OCI-LY7 (cell line): ENCODE results near the gene PBX1. TPM values are rescaled to one million over a fixed set of nuclear protein-coding genes. Genes with fewer than 3 reads are reported as not detected.

Experiments used
- BruUV-seq: library from RNA; stranded (reverse); fragments of 400-500 nt; replicated peaks from 2 replicates; lab custom pipeline; 2021; lab: Mats Ljungman, UMichigan
- CTCF ChIA-PET: fragments of 300-600 bp; sonication (Branson Sonifier 250); formaldehyde crosslinking; loops from one replicate; lab custom pipeline; 2022; ENCODE audit warnings: antibody characterized with exemption; ENCODE audit not compliant: unreplicated experiment; lab: Charles Lee
- POLR2A ChIA-PET: fragments of 300-600 bp; sonication (Branson Sonifier 250); formaldehyde crosslinking; loops from one replicate; lab custom pipeline; 2022; ENCODE audit warnings: antibody characterized with exemption; lab: Charles Lee
- DNase-seq: peaks from one replicate; pipeline ENCODE4 v3.0.0-alpha.2; 2015; ENCODE audit warnings: low spot score
- H2AFZ ChIP-seq: fragments of 200-600 bp; sonication (generic), shearing (Covaris generic); 2 replicates; pipeline ENCODE4 v1.6.1; 2014; ENCODE audit warnings: mild to moderate bottlenecking, antibody characterized with exemption, low read length, moderate library complexity
- H3K27ac ChIP-seq: fragments of 200-600 bp; sonication (generic); 2 replicates; pipeline ENCODE4 v1.5.1; 2014; ENCODE audit warnings: mixed run types, low read depth, mild to moderate bottlenecking, moderate library complexity, low read length, inconsistent platforms; ENCODE audit not compliant: poor library complexity, severe bottlenecking
- H3K36me3 ChIP-seq: fragments of 200-600 bp; sonication (generic); 2 replicates; pipeline ENCODE4 v1.6.1; 2014; ENCODE audit warnings: mild to moderate bottlenecking, antibody characterized with exemption, low read length, moderate library complexity, mixed read lengths; ENCODE audit not compliant: insufficient read depth
- H3K4me1 ChIP-seq: fragments of 200-600 bp; sonication (generic); 2 replicates; pipeline ENCODE4 v1.5.1; 2014; ENCODE audit warnings: mild to moderate bottlenecking, low read length; ENCODE audit not compliant: insufficient read depth, poor library complexity, severe bottlenecking
- H3K4me2 ChIP-seq: fragments of 200-600 bp; sonication (generic); 2 replicates; pipeline ENCODE4 v1.6.1; 2014; ENCODE audit warnings: mild to moderate bottlenecking, low read length
- H3K4me3 ChIP-seq: fragments of 200-600 bp; sonication (generic); 2 replicates; pipeline ENCODE4 v1.5.1; 2014; ENCODE audit warnings: mild to moderate bottlenecking, low read depth, low read length; ENCODE audit not compliant: poor library complexity, severe bottlenecking
- H3K79me2 ChIP-seq: fragments of 200-600 bp; sonication (generic); 2 replicates; pipeline ENCODE4 v1.6.1; 2016; ENCODE audit warnings: low read depth, mild to moderate bottlenecking, low read length, moderate library complexity, mixed read lengths; ENCODE audit not compliant: insufficient read depth
- H3K9me2 ChIP-seq: fragments of 200-600 bp; sonication (generic); 2 replicates; pipeline ENCODE4 v1.6.1; 2016; ENCODE audit warnings: mild to moderate bottlenecking, low read length, mixed read lengths; ENCODE audit not compliant: insufficient read depth
- H3K9me3 ChIP-seq: fragments of 200-600 bp; sonication (generic); 2 replicates; pipeline ENCODE4 v1.6.1; 2014; ENCODE audit warnings: mild to moderate bottlenecking, mixed run types, low read length, mixed read lengths
- H4K20me1 ChIP-seq: fragments of 200-600 bp; sonication (generic); 2 replicates; pipeline ENCODE4 v1.6.1; 2014; ENCODE audit warnings: mild to moderate bottlenecking, antibody characterized with exemption, low read length, moderate library complexity, mixed read lengths; ENCODE audit not compliant: insufficient read depth
- EZH2phosphoT487 ChIP-seq: fragments of 200-600 bp; sonication (generic); IDR thresholded peaks from 2 replicates; pipeline ENCODE4 v1.6.1; 2018; ENCODE audit warnings: low read depth, borderline replicate concordance, mild to moderate bottlenecking, mixed run types, antibody characterized with exemption, low read length, moderate library complexity, mixed read lengths
- intact Hi-C: fragments of 100-400 bp; cut with micrococcal nuclease; formaldehyde crosslinking; loops from one replicate; pipeline ENCODE4 v1.10.0; 2022; ENCODE audit not compliant: unreplicated experiment
- total RNA-seq, 2 experiments: library from RNA; depleted of rRNA in 1 of 2; stranded (reverse); fragments of >200 nt in 1 of 2; shearing (Covaris generic) in 1 of 2; gene quantifications; 2 replicates each; pipeline ENCODE4 v1.2.3, GENCODE V29; 2014 to 2022
- TF ChIP-seq, protein P1 (sequence below): fragments of 200-600 bp; sonication (generic); conservative IDR thresholded peaks from 2 replicates; pipeline ENCODE4 v1.5.1; 2014; ENCODE audit warnings: mild to moderate bottlenecking, antibody characterized with exemption, low read length, moderate library complexity, mixed read lengths

PBX1 gene
- total RNA-seq, 2 experiments from 2014 or later: not detected

- no TSS peak for BruUV-seq
- Histone ChIP-seq H3K4me1 (no peaks in the 10 kb centered on the region), H3K36me3 (no peaks in the 10 kb centered on the region), H3K27ac (no peak overlapping the region), H3K9me2 (no peaks in the 10 kb centered on the region), H3K9me3 (no peaks in the 10 kb centered on the region), H3K4me3 (no peak overlapping the region), H3K79me2 (no peaks in the 10 kb centered on the region), H2AFZ (no peak overlapping the region), H3K4me2 (no peak overlapping the region), H4K20me1 (no peaks in the 10 kb centered on the region)
- CTCF ChIA-PET: no interaction called here
- TF ChIP-seq, protein P1, sequence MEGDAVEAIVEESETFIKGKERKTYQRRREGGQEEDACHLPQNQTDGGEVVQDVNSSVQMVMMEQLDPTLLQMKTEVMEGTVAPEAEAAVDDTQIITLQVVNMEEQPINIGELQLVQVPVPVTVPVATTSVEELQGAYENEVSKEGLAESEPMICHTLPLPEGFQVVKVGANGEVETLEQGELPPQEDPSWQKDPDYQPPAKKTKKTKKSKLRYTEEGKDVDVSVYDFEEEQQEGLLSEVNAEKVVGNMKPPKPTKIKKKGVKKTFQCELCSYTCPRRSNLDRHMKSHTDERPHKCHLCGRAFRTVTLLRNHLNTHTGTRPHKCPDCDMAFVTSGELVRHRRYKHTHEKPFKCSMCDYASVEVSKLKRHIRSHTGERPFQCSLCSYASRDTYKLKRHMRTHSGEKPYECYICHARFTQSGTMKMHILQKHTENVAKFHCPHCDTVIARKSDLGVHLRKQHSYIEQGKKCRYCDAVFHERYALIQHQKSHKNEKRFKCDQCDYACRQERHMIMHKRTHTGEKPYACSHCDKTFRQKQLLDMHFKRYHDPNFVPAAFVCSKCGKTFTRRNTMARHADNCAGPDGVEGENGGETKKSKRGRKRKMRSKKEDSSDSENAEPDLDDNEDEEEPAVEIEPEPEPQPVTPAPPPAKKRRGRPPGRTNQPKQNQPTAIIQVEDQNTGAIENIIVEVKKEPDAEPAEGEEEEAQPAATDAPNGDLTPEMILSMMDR: no peak
- TF ChIP-seq EZH2phosphoT487: no peak
- POLR2A ChIA-PET: interaction anchor here (0.7 kb wide), 1 partner anchor 21 kb away, joined by 3 read pairs; no protein-coding TSS in a partner anchor
- intact Hi-C loops: no loop called here
- DNase-seq: no peak
Measured at GRCh38 chr1:164586591-164586990, 27.6 kb downstream of the PBX1 start.

GRCh38 chr1:164587617-164588501 is 28.9 kb downstream of the PBX1 start:
- Histone ChIP-seq H3K4me2 (no peak overlapping the region), H4K20me1 (no peaks in the 10 kb centered on the region), H3K36me3 (no peaks in the 10 kb centered on the region), H3K9me2 (no peaks in the 10 kb centered on the region), H3K79me2 (no peaks in the 10 kb centered on the region), H3K4me1 (no peaks in the 10 kb centered on the region), H3K4me3 (no peak overlapping the region), H3K9me3 (no peaks in the 10 kb centered on the region), H3K27ac (no peak overlapping the region), H2AFZ (no peak overlapping the region)
- no peak for TF ChIP-seq EZH2phosphoT487
- TF ChIP-seq, protein P1: no peak
- no peak for DNase-seq
- intact Hi-C loops: no loop called here
- ChIA-PET CTCF (no interaction called here), POLR2A (interaction anchor here (0.6 to 0.7 kb wide), 3 partner anchors 168 to 1911 kb away, joined by 3 to 6 read pairs (median 6); no protein-coding TSS in a partner anchor)
- no TSS peak for BruUV-seq
